HepG2 (cell line): Measurements from ENCODE around the gene FKBP10. TPM values are rescaled to one million over a fixed set of nuclear protein-coding genes. Genes with fewer than 3 reads are reported as not detected.

Experiments used
- IRX3 ChIP-seq: sonication (generic); formaldehyde crosslinking; IDR thresholded peaks from 2 replicates; pipeline ENCODE4 v1.8.1; 2023; ENCODE audit warnings: mild to moderate bottlenecking, low read depth, missing genetic modification reagents, borderline replicate concordance
- TCF7 ChIP-seq: sonication (generic); IDR thresholded peaks from 2 replicates; pipeline ENCODE4 v1.6.1; 2016; ENCODE audit warnings: antibody characterized with exemption, low read depth
- polyA plus RNA-seq, 8 experiments: library from polyadenylated mRNA; depleted of rRNA in 3 of 8; stranded (reverse) in 7 of 8; unstranded in 1 of 8; fragments of >200 nt; fragmentation: Illumina TruSeq in 4 of 8; extraction: Trizol in 4 of 8; gene quantifications; 2 replicates each; pipeline versions ENCODE4 v1.2.1 to v1.2.3, GENCODE V29; 2011 to 2016; ENCODE audit warnings: low read depth in 4 of 8, missing spikeins in 1 of 8, mixed read lengths in 1 of 8; ENCODE audit not compliant: insufficient read depth in 1 of 8
- total RNA-seq, 5 experiments: library from RNA; depleted of rRNA; stranded (reverse); fragments of >200 nt; fragmentation: Illumina TruSeq; extraction: Trizol; gene quantifications; 2 replicates each; pipeline ENCODE4 v1.2.3, GENCODE V29; 2016; ENCODE audit warnings: low read depth in 1 of 5
- TF ChIP-seq, protein P1 (sequence below): sonication (generic); formaldehyde crosslinking; conservative IDR thresholded peaks from 2 replicates; pipeline ENCODE4 v1.8.0; 2022; ENCODE audit warnings: low read depth, missing genetic modification reagents
- TF ChIP-seq, protein P2 (sequence below): fragments of 450-650 bp; IDR thresholded peaks from 2 replicates; pipeline ENCODE4 v1.6.1; 2016
- TF ChIP-seq, protein P3 (sequence below): sonication (generic); formaldehyde crosslinking; IDR thresholded peaks from 2 replicates; pipeline ENCODE4 v1.5.0; 2020; ENCODE audit warnings: mild to moderate bottlenecking, missing genetic modification reagents, borderline replicate concordance

Gene FKBP10
- total and polyA plus RNA-seq, 2 of the 13 experiments (the other 11 are each of a cell fraction or from before 2014, with no cell fraction given): 149 to 573 TPM

DNA sequence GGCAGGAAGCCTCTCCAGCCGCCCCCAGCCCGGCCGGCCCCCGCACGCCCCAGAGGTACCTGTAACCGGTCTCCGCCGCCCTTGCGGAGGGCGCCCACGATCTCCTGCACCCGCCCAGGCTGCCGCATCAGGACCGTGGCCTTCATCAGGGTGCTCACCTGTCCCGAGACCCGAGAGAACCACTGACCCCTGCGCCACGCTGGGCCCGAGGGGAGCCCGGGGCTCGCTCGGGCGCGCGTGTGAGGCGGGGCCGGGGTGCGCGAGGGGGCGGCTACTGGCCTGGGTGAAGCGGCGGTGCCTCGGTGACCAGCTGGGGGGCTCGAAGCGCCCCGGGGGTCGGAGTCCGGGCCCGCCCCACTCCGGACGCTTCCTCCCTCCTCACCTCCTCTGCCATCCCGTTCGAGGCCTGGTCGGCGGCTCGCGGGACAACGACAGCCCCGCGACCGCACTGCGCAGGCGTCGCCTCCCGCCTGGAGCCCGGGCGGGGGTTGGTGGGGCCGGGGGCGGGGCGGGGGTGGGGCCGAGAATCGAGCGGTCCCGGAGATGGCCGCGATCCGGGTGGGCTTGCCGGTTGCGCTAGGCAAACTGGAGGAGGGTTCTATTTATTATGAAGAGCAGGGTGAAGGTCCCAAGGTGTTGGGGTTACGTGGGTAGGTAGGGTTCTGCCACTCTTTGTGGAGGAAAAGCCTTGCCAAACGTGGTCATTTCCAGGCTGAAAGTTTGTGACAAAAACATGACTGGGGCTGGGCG, 23.2 kb downstream of the FKBP10 start, which contains the start of gene NT5C3B (continued):
- TF ChIP-seq, protein P1, sequence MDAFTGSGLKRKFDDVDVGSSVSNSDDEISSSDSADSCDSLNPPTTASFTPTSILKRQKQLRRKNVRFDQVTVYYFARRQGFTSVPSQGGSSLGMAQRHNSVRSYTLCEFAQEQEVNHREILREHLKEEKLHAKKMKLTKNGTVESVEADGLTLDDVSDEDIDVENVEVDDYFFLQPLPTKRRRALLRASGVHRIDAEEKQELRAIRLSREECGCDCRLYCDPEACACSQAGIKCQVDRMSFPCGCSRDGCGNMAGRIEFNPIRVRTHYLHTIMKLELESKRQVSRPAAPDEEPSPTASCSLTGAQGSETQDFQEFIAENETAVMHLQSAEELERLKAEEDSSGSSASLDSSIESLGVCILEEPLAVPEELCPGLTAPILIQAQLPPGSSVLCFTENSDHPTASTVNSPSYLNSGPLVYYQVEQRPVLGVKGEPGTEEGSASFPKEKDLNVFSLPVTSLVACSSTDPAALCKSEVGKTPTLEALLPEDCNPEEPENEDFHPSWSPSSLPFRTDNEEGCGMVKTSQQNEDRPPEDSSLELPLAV (CRISPR knock-in tag): no peak
- peak; percentile 74; the same call in 1 of the 2 replicates for TF ChIP-seq IRX3 (CRISPR knock-in tag)
- TF ChIP-seq, protein P2, sequence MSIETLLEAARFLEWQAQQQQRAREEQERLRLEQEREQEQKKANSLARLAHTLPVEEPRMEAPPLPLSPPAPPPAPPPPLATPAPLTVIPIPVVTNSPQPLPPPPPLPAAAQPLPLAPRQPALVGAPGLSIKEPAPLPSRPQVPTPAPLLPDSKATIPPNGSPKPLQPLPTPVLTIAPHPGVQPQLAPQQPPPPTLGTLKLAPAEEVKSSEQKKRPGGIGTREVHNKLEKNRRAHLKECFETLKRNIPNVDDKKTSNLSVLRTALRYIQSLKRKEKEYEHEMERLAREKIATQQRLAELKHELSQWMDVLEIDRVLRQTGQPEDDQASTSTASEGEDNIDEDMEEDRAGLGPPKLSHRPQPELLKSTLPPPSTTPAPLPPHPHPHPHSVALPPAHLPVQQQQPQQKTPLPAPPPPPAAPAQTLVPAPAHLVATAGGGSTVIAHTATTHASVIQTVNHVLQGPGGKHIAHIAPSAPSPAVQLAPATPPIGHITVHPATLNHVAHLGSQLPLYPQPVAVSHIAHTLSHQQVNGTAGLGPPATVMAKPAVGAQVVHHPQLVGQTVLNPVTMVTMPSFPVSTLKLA: no peak
- no peak for TF ChIP-seq TCF7
- TF ChIP-seq, protein P3, sequence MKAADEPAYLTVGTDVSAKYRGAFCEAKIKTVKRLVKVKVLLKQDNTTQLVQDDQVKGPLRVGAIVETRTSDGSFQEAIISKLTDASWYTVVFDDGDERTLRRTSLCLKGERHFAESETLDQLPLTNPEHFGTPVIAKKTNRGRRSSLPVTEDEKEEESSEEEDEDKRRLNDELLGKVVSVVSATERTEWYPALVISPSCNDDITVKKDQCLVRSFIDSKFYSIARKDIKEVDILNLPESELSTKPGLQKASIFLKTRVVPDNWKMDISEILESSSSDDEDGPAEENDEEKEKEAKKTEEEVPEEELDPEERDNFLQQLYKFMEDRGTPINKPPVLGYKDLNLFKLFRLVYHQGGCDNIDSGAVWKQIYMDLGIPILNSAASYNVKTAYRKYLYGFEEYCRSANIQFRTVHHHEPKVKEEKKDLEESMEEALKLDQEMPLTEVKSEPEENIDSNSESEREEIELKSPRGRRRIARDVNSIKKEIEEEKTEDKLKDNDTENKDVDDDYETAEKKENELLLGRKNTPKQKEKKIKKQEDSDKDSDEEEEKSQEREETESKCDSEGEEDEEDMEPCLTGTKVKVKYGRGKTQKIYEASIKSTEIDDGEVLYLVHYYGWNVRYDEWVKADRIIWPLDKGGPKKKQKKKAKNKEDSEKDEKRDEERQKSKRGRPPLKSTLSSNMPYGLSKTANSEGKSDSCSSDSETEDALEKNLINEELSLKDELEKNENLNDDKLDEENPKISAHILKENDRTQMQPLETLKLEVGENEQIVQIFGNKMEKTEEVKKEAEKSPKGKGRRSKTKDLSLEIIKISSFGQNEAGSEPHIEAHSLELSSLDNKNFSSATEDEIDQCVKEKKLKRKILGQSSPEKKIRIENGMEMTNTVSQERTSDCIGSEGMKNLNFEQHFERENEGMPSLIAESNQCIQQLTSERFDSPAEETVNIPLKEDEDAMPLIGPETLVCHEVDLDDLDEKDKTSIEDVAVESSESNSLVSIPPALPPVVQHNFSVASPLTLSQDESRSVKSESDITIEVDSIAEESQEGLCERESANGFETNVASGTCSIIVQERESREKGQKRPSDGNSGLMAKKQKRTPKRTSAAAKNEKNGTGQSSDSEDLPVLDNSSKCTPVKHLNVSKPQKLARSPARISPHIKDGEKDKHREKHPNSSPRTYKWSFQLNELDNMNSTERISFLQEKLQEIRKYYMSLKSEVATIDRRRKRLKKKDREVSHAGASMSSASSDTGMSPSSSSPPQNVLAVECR (CRISPR knock-in tag): peak; percentile 78; the same call in 1 of the 2 replicates
